Erythroblast (primary cell): ENCODE measurements around the gene PRLR.

Experiments
- GATA1 ChIP-seq: IDR thresholded peaks from 2 replicates; pipeline ENCODE4 v1.6.1; 2011; ENCODE audit warnings: low read depth, mild to moderate bottlenecking, control low read depth, low read length, moderate library complexity
- POLR2A ChIP-seq: IDR thresholded peaks from 2 replicates; pipeline ENCODE4 v1.6.1; 2011; ENCODE audit warnings: mild to moderate bottlenecking, low read length

DNA sequence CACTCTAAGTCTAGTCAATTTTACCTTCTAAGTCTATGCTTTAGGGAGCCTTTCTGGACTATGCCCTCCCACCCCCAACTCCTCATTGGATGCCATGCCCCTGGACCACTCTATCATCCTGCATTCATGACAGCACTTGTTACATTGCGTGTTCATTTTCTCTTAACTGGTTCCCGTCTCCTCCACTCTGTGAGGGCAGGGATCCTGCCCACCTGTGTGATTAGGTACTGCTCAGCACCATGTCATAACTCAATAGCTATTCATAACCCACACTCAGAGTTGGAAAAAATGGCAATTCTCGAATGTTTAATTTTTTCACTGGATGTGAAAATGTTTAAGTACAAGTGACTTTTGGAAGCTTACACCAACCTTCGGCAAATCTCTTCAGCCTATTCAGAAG is 88.5 kb downstream of the PRLR start:
- TF ChIP-seq POLR2A (no peak), GATA1 (no peak)
